Measurements from ENCODE around the gene RUFY4.

The RUFY4 gene

GRCh38 chr2:218068721-218069334, at the start of gene RUFY4:
TSS of gene RUFY4 (plus strand) at chr2:218069253. CDS start at chr2:218070606, 1,353 bp downstream.
- peak; percentile 41 for DNase-seq (ENCODE audit: low read depth)

- DNase-seq (ENCODE audit: low read depth), result no peak
Measured at GRCh38 chr2:218019411-218020060, 49.5 kb upstream of the RUFY4 start.

GRCh38 chr2:218020281-218020680, 48.8 kb upstream of the RUFY4 start:
- DNase-seq (ENCODE audit: low read depth), result no peak

GRCh38 chr2:218020966-218021535, 48.0 kb upstream of the RUFY4 start:
- no peak for DNase-seq (ENCODE audit: low read depth)

- no peak for DNase-seq (ENCODE audit: low read depth)
Measured at GRCh38 chr2:218021536-218022071, 47.4 kb upstream of the RUFY4 start.

- DNase-seq (ENCODE audit: low read depth), result no peak
Measured at GRCh38 chr2:218022131-218022850, 46.8 kb upstream of the RUFY4 start.

- DNase-seq (ENCODE audit: low read depth), result no peak
Measured at GRCh38 chr2:218022851-218023530, 46.1 kb upstream of the RUFY4 start.

GRCh38 chr2:218023636-218024035, 45.4 kb upstream of the RUFY4 start:
- DNase-seq (ENCODE audit: low read depth), result no peak

- no peak for DNase-seq (ENCODE audit: low read depth)
Measured at GRCh38 chr2:218024336-218024735, 44.7 kb upstream of the RUFY4 start.

- no peak for DNase-seq (ENCODE audit: low read depth)
Measured at GRCh38 chr2:218024871-218025270, 44.2 kb upstream of the RUFY4 start.

GRCh38 chr2:218026244-218026643, 42.8 kb upstream of the RUFY4 start:
- DNase-seq (ENCODE audit: low read depth), result no peak

- DNase-seq (ENCODE audit: low read depth), result no peak
Measured at GRCh38 chr2:218026676-218027425, 42.2 kb upstream of the RUFY4 start.

- no peak for DNase-seq (ENCODE audit: low read depth)
Measured at GRCh38 chr2:218027426-218028188, 41.4 kb upstream of the RUFY4 start.

- DNase-seq (ENCODE audit: low read depth), result no peak
Measured at GRCh38 chr2:218028189-218028495, 40.9 kb upstream of the RUFY4 start.

GRCh38 chr2:218028562-218029348, 40.3 kb upstream of the RUFY4 start:
- no peak for DNase-seq (ENCODE audit: low read depth)

- DNase-seq (ENCODE audit: low read depth), result no peak
Measured at GRCh38 chr2:218029366-218030360, 39.4 kb upstream of the RUFY4 start.

- DNase-seq (ENCODE audit: low read depth), result no peak
Measured at GRCh38 chr2:218030409-218031195, 38.5 kb upstream of the RUFY4 start.

- DNase-seq (ENCODE audit: low read depth), result no peak
Measured at GRCh38 chr2:218031261-218031660, 37.8 kb upstream of the RUFY4 start.

Measured in activated T-cell treated with anti-CD3 and anti-CD28 coated beads for 48 hours (primary cell).